Fibroblast of lung (primary cell): ENCODE results near the gene CRKL. TPM values are rescaled to one million over a fixed set of nuclear protein-coding genes. Genes with fewer than 3 reads are reported as not detected.

Source experiments
- DNase-seq, 2 donors: peaks; one replicate each; pipeline versions ENCODE4 v3.0.0 to v3.0.0-alpha.2; 2010; ENCODE audit warnings: low read depth in 2 of 2
- H2AFZ ChIP-seq: 2 replicates; pipeline ENCODE4 v1.5.1; 2012; ENCODE audit warnings: low read length, control low read depth, inconsistent platforms
- H3K27ac ChIP-seq: 2 replicates; pipeline ENCODE4 v1.5.1; 2011; ENCODE audit warnings: low read length, control low read depth; ENCODE audit not compliant: insufficient read depth
- H3K27me3 ChIP-seq: 2 replicates; pipeline ENCODE4 v1.5.1; 2011; ENCODE audit warnings: mild to moderate bottlenecking, low read length; ENCODE audit not compliant: control insufficient read depth, insufficient read depth
- H3K36me3 ChIP-seq: 2 replicates; pipeline ENCODE4 v1.5.1; 2011; ENCODE audit warnings: low read length; ENCODE audit not compliant: control insufficient read depth, insufficient read depth
- H3K4me1 ChIP-seq: 2 replicates; pipeline ENCODE4 v1.5.1; 2011; ENCODE audit warnings: low read length; ENCODE audit not compliant: control insufficient read depth, insufficient read depth; ENCODE audit errors: extremely low read depth
- H3K4me2 ChIP-seq: 2 replicates; pipeline ENCODE4 v1.5.1; 2011; ENCODE audit warnings: low read length, control low read depth; ENCODE audit not compliant: insufficient read depth; ENCODE audit errors: extremely low read depth
- H3K4me3 ChIP-seq, 4 experiments: fragments of 200-600 bp in 1 of 4; sonication (generic) in 1 of 4; replicated peaks in 1 of 4; 2 replicates each; pipeline ENCODE4 v1.5.1; 2011 to 2016; ENCODE audit warnings: low read length in 4 of 4, low read depth in 3 of 4, mild to moderate bottlenecking in 3 of 4, control low read depth in 2 of 4, inconsistent platforms in 1 of 4, mixed read lengths in 1 of 4; ENCODE audit not compliant: insufficient read depth in 1 of 4; ENCODE audit errors: control extremely low read depth in 1 of 4
- H3K79me2 ChIP-seq: 2 replicates; pipeline ENCODE4 v1.5.1; 2012; ENCODE audit warnings: mild to moderate bottlenecking, low read length, inconsistent platforms; ENCODE audit not compliant: control insufficient read depth, insufficient read depth
- H3K9ac ChIP-seq: 2 replicates; pipeline ENCODE4 v1.5.1; 2011; ENCODE audit warnings: mild to moderate bottlenecking, low read length, control low read depth; ENCODE audit not compliant: insufficient read depth
- H3K9me3 ChIP-seq: 2 replicates; pipeline ENCODE4 v1.5.1; 2012; ENCODE audit warnings: low read depth, low read length; ENCODE audit not compliant: control insufficient read depth, insufficient read depth
- H4K20me1 ChIP-seq: 2 replicates; pipeline ENCODE4 v1.5.1; 2011; ENCODE audit warnings: low read length; ENCODE audit not compliant: control insufficient read depth, insufficient read depth; ENCODE audit errors: extremely low read depth
- EZH2 ChIP-seq: IDR thresholded peaks from 2 replicates; pipeline ENCODE4 v1.5.1; 2012; ENCODE audit warnings: low read length, control low read depth, mild to moderate bottlenecking; ENCODE audit errors: missing control alignments
- polyA plus RNA-seq, 2 donors: library from polyadenylated mRNA; depleted of rRNA in 1 of 2; stranded (reverse) in 1 of 2; unstranded in 1 of 2; fragments of >200 nt; gene quantifications; 2 replicates each; pipeline ENCODE4 v1.2.1, GENCODE V29; 2011 to 2012; ENCODE audit warnings: missing spikeins in 1 of 2
- total RNA-seq: library from RNA; depleted of rRNA; stranded (reverse); fragments of >200 nt; gene quantifications from 2 replicates; pipeline ENCODE4 v1.2.1, GENCODE V29; 2014
- TF ChIP-seq, protein P1 (sequence below), 2 donors: IDR thresholded peaks in 1 of 2; conservative IDR thresholded peaks in 1 of 2; 1 replicate in 1 of 2; 2 replicates in 1 of 2; pipeline ENCODE4 v1.5.1; 2011 to 2012; ENCODE audit warnings: low read length in 2 of 2, control low read depth in 1 of 2, inconsistent platforms in 1 of 2, low read depth in 1 of 2, mild to moderate bottlenecking in 1 of 2

Gene CRKL
- total and polyA plus RNA-seq, 2 donors (not counting 1 experiment from before 2014, with no cell fraction given): 23.8 to 45.1 TPM

DNA sequence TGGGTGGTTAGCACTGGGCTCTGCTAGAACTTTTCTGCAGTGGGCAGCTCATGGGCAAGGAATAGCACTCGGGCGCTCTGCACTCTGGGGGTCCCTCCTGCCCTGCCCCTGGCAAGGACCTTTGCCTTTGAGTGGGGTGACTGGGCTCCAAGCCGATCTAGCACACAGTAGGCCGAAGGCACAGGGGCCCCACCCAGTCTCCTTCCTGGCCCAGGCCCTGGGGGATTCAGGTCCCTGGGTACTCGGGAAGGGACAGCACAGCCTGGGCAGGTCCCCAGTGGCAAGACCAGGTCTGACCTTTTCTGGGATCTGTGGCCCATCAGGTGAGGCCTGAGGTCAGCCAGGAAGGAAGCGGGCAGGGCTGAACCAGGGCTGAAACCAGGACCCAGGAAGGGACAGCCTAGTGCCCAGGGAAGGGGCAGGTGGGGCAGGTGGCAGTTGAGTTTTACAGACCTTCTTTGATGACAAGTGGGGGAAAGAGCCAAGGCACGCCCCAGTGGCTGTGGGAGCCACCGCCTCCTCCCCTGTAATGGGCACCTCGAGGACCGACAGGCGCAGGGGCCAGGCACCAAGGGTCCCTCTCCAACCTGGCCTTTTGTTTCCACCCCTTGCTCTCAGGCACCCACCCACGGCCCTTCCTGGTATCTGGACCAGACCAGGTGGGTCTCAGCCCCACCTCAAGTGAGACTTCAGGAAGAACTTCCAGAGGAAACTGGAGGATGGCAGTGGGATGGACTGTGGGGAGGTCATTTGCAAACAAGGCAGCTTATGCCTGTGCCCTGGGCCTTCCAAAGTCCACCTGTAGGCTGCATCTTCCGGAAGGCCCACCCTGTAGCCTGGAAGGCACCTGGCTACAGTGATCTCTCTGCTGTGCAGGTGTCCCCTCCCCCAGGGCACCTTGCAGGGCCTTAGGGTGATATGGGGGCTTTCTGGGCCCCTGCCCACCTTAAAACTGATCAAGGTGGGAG, 49.0 kb downstream of the CRKL start:
- no peak for DNase-seq
- Histone ChIP-seq H3K79me2 (no peaks in the 10 kb centered on the region), H2AFZ (no peak overlapping the region), H3K27ac (no peak overlapping the region), H3K4me3 (no peak overlapping the region), H3K4me1 (no peaks in the 10 kb centered on the region), H4K20me1 (no peaks in the 10 kb centered on the region), H3K9me3 (no peaks in the 10 kb centered on the region), H3K4me2 (no peak overlapping the region), H3K36me3 (no peaks in the 10 kb centered on the region), H3K9ac (no peak overlapping the region), H3K27me3 (peaks cover 5% of the 10 kb centered on the region)
- TF ChIP-seq, protein P1, sequence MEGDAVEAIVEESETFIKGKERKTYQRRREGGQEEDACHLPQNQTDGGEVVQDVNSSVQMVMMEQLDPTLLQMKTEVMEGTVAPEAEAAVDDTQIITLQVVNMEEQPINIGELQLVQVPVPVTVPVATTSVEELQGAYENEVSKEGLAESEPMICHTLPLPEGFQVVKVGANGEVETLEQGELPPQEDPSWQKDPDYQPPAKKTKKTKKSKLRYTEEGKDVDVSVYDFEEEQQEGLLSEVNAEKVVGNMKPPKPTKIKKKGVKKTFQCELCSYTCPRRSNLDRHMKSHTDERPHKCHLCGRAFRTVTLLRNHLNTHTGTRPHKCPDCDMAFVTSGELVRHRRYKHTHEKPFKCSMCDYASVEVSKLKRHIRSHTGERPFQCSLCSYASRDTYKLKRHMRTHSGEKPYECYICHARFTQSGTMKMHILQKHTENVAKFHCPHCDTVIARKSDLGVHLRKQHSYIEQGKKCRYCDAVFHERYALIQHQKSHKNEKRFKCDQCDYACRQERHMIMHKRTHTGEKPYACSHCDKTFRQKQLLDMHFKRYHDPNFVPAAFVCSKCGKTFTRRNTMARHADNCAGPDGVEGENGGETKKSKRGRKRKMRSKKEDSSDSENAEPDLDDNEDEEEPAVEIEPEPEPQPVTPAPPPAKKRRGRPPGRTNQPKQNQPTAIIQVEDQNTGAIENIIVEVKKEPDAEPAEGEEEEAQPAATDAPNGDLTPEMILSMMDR (conservative IDR thresholded peaks at IDR 0.05 in 1 of 2, IDR thresholded peaks at IDR 0.05 in 1 of 2; ENCODE audit: low read depth in 1 of 2, low read length in 2 of 2): no peak
- no peak for TF ChIP-seq EZH2

DNA sequence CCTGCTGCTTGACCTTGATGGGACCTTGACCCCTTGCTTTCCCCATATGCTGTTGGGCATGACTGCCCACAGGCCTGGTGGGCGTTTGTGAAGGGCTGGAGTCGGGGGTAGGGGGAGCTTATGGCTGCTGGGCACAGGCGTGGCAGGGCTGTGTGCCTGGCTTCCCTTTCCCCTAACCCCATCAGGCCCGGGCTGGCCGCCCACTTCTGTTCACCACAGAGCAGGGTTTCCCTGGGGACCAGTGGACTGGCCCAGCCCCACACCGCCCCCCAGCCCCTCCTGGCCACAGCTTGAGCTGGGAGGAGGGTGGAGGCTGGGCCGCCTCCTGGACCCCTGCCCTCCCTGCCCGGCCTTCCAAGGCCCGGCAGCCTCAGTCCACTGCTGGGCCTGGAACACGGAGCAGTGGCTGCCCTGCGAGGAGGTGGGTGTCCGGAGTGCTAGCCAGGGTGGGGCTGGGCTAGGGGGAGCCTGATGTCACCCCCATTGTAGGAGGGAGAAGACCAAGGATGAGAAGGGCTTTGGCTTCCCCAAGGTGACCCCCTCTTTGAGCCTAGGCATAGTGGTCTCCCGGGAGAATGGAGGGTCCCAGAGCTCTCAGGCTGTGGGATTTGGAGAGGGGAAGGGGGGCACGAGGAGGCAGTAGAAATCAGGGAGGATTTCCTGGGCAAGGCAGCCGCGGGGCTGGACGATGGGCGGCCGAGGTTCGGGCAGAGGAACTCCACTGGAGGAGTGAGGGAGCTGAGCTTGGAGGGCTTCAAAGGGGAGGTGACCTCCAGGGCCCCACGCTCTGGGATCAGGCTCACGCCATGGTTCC, 49.9 kb downstream of the CRKL start, which contains the start of gene AIFM3:
TSS of gene AIFM3 (plus strand) at position 373 of the 814 bp plus-strand sequence. CDS start 690 bp downstream, outside the sequence.
- Histone ChIP-seq H2AFZ (no peak within 1 kb of the TSS), H3K79me2 (no peaks in the 10 kb centered on the region), H3K9ac (no peak within 1 kb of the TSS), H3K4me2 (no peak within 1 kb of the TSS), H4K20me1 (no peaks in the 10 kb centered on the region), H3K4me3 (no peak within 1 kb of the TSS), H3K36me3 (no peaks in the 10 kb centered on the region), H3K27ac (no peak within 1 kb of the TSS), H3K4me1 (no peaks in the 10 kb centered on the region), H3K9me3 (no peaks in the 10 kb centered on the region), H3K27me3 (peaks cover 5% of the 10 kb centered on the region)
- TF ChIP-seq, protein P1 (conservative IDR thresholded peaks at IDR 0.05 in 1 of 2, IDR thresholded peaks at IDR 0.05 in 1 of 2; ENCODE audit: low read depth in 1 of 2, low read length in 2 of 2): no peak
- no peak for TF ChIP-seq EZH2
- DNase-seq: no peak

DNA sequence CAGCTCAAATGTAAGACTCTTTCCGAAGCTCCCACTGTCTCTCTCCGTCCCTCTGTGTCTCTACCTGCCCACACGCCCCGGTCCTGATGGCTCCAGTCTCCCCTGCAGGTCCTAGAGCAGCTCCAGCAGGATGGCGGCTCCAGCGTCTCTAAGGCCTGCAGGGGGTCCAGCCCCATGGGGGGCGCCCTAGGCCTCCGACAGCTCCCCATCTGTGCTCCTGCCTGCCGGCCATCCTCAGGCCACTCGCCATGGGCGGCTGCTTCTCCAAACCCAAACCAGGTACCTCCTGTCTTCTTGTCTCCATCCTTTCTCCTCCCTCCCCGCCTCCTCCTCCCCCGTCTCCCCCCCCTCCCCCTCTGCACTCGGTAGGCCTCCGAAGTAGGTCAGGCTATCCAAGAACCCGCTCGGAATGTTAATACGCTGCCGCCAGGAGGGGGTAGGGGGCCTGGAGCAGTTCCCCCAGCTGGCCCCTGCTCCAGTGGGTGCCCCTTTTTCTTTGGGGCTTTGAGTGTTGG, 50.5 kb downstream of the CRKL start:
- no peaks in the 10 kb centered on the region for H3K36me3 ChIP-seq
- TF ChIP-seq, protein P1 (conservative IDR thresholded peaks at IDR 0.05 in 1 of 2, IDR thresholded peaks at IDR 0.05 in 1 of 2; ENCODE audit: low read depth in 1 of 2, low read length in 2 of 2): no peak
- H3K9me3 ChIP-seq: no peaks in the 10 kb centered on the region
- H3K27ac ChIP-seq: no peak overlapping the region
- H3K4me1 ChIP-seq: no peaks in the 10 kb centered on the region
- H3K4me3 ChIP-seq: no peak overlapping the region
- H3K9ac ChIP-seq: no peak overlapping the region
- H3K79me2 ChIP-seq: no peaks in the 10 kb centered on the region
- H3K4me2 ChIP-seq: no peak overlapping the region
- no peaks in the 10 kb centered on the region for H4K20me1 ChIP-seq
- DNase-seq: no peak
- H2AFZ ChIP-seq: no peak overlapping the region
- H3K27me3 ChIP-seq: peaks cover 5% of the 10 kb centered on the region
